OCI-LY1 (cell line): ENCODE results near the gene ARHGAP8.
"Not testable (repeated sequence)": the region's sequence is repeated elsewhere in the genome, so short reads cannot be mapped to it uniquely, and the experiment has no call there.

Source experiments
- H2AFZ ChIP-seq: fragments of 200-600 bp; sonication (generic), shearing (Covaris generic); 2 replicates; pipeline ENCODE4 v1.6.0; 2014; ENCODE audit warnings: antibody characterized with exemption, mild to moderate bottlenecking, low read length
- H3F3A ChIP-seq: fragments of 200-600 bp; sonication (generic), shearing (Covaris generic); 2 replicates; pipeline ENCODE4 v1.6.0; 2014; ENCODE audit warnings: mild to moderate bottlenecking, antibody characterized with exemption, low read length, moderate library complexity; ENCODE audit not compliant: insufficient read depth
- H3K27ac ChIP-seq: fragments of 200-600 bp; sonication (generic); 2 replicates; pipeline ENCODE4 v1.5.1; 2014; ENCODE audit warnings: low read length, mixed run types, mild to moderate bottlenecking, low read depth; ENCODE audit not compliant: poor library complexity, severe bottlenecking
- H3K27me3 ChIP-seq: fragments of 200-600 bp; sonication (generic); 2 replicates; pipeline ENCODE4 v1.6.0; 2014; ENCODE audit warnings: antibody characterized with exemption, mild to moderate bottlenecking, low read length, moderate library complexity; ENCODE audit not compliant: insufficient read depth
- H3K36me3 ChIP-seq: fragments of 200-600 bp; sonication (generic); 2 replicates; pipeline ENCODE4 v1.6.1; 2014; ENCODE audit warnings: mild to moderate bottlenecking, antibody characterized with exemption, low read length, moderate library complexity, mixed read lengths; ENCODE audit not compliant: insufficient read depth
- H3K4me1 ChIP-seq: fragments of 200-600 bp; sonication (generic); 2 replicates; pipeline ENCODE4 v1.5.1; 2014; ENCODE audit warnings: mild to moderate bottlenecking, low read length, moderate library complexity; ENCODE audit not compliant: insufficient read depth, severe bottlenecking
- H3K4me2 ChIP-seq: fragments of 200-600 bp; sonication (generic), shearing (Covaris generic); 2 replicates; pipeline ENCODE4 v1.6.1; 2014; ENCODE audit warnings: low read length
- H3K4me3 ChIP-seq: fragments of 200-600 bp; sonication (generic); 2 replicates; pipeline ENCODE4 v1.5.1; 2014; ENCODE audit warnings: low read length, low read depth, mild to moderate bottlenecking, mixed read lengths; ENCODE audit not compliant: poor library complexity, severe bottlenecking
- H3K79me2 ChIP-seq: fragments of 200-600 bp; shearing (Covaris generic); 2 replicates; pipeline ENCODE4 v1.6.1; 2016; ENCODE audit warnings: mixed run types, low read length, mixed read lengths; ENCODE audit not compliant: insufficient read depth
- H3K9ac ChIP-seq: fragments of 200-600 bp; sonication (generic), shearing (Covaris generic); 2 replicates; pipeline ENCODE4 v1.6.1; 2014; ENCODE audit warnings: mild to moderate bottlenecking, low read length, mixed read lengths
- H3K9me2 ChIP-seq: fragments of 200-600 bp; sonication (generic), shearing (Covaris generic); 2 replicates; pipeline ENCODE4 v1.6.1; 2014; ENCODE audit warnings: low read depth, mild to moderate bottlenecking, low read length, mixed read lengths
- H3K9me3 ChIP-seq: fragments of 200-600 bp; shearing (Covaris generic); 2 replicates; pipeline ENCODE4 v1.6.1; 2014; ENCODE audit warnings: low read length, mixed read lengths
- H4K20me1 ChIP-seq: fragments of 200-600 bp; sonication (generic), shearing (Covaris generic); 2 replicates; pipeline ENCODE4 v1.6.0; 2016; ENCODE audit warnings: mild to moderate bottlenecking, low read length; ENCODE audit not compliant: insufficient read depth
- CTCF ChIP-seq: fragments of 200-600 bp; sonication (generic), shearing (Covaris generic); IDR thresholded peaks from 2 replicates; pipeline ENCODE4 v1.5.1; 2017; ENCODE audit warnings: mild to moderate bottlenecking, antibody characterized with exemption, low read length, moderate library complexity, mixed read lengths
- EZH2 ChIP-seq: fragments of 200-600 bp; sonication (generic), shearing (Covaris generic); IDR thresholded peaks from 2 replicates; pipeline ENCODE4 v1.8.0; 2017; ENCODE audit warnings: borderline replicate concordance, mixed run types, mild to moderate bottlenecking, antibody characterized with exemption, low read length, moderate library complexity, mixed read lengths

The ARHGAP8 gene

DNA sequence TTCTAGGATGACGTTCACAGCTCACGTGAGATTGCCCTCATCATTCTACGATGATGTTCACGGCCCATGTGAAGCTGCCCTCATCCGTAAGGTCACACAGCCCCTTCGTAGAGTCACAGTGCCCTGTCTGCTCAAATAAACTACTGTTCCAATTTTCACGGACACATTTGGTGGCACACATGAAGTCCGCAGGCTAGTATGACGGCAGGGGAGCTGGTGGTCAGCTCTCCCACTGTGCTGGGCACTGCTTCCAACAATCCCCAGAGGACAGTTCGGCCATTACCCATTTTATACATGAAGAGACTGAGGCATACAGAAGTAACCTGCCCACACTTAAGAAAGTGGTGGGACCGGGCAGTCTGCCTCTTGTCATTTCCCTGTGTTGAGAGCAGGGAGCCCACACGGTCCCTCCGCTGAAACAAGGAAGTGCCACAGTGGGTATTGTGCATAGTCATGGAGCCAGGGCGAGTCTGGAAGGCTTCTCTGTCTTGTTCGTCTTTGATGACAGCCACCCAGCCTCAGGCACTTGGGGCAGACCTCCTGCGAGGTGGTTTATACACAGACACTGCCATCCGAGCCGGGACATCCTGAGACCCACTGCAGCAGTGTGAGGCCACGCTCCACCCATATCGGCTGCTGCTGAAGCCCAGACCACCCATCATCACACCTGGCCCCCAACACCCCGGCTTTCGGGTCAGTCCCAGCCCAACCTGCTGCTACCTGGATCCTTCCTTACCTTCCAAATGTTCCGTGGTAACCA, 143.1 kb downstream of the ARHGAP8 start:
- H3K79me2 ChIP-seq, result no peaks in the 10 kb centered on the region
- H2AFZ ChIP-seq, result no peak overlapping the region
- H3K4me2 ChIP-seq, result no peak overlapping the region
- H3F3A ChIP-seq, result no peaks in the 10 kb centered on the region
- no peaks in the 10 kb centered on the region for H3K4me1 ChIP-seq
- TF ChIP-seq EZH2, result no peak
- no peak for TF ChIP-seq CTCF
- no peak overlapping the region for H3K4me3 ChIP-seq
- H3K36me3 ChIP-seq, result no peaks in the 10 kb centered on the region
- no peaks in the 10 kb centered on the region for H3K27me3 ChIP-seq
- no peak overlapping the region for H3K27ac ChIP-seq
- no peaks in the 10 kb centered on the region for H3K9me3 ChIP-seq
- H3K9me2 ChIP-seq, result no peaks in the 10 kb centered on the region
- no peak overlapping the region for H3K9ac ChIP-seq
- no peaks in the 10 kb centered on the region for H4K20me1 ChIP-seq

- Histone ChIP-seq H3K27ac (no peak overlapping the region), H3K27me3 (peaks cover 3% of the 10 kb centered on the region; the same call in 1 of the 2 replicates), H4K20me1 (no peaks in the 10 kb centered on the region), H3K9ac (no peak overlapping the region), H3K4me3 (no peak overlapping the region), H3K4me1 (no peaks in the 10 kb centered on the region), H3K9me3 (peaks cover 4% of the 10 kb centered on the region; the same call in 1 of the 2 replicates), H3K36me3 (no peaks in the 10 kb centered on the region), H3K79me2 (no peaks in the 10 kb centered on the region), H3F3A (no peaks in the 10 kb centered on the region), H3K9me2 (no peaks in the 10 kb centered on the region), H3K4me2 (no peak overlapping the region), H2AFZ (no peak overlapping the region)
- TF ChIP-seq EZH2 (no peak), CTCF (no peak)
Measured at GRCh38 chr22:44898236-44898635, 145.9 kb downstream of the ARHGAP8 start.

DNA sequence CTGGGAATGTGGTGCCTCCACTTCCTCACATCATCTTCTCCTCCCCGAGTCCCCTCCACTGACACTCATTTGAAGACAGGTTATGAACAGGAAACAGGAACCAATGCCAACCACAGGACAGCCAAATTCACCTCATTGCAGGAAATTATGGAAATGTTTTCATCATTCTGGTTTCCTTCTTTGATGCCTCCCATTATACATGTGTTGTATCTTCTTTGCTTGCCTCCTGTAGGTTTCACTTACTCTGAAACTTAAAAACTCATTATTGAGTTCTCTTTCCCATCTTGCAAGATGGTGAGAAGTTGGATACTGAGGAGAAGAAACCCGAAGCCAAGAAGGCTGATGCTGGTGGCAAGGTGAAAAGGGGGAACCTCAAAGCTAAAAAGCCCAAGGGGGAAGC, 148.9 kb downstream of the ARHGAP8 start:
- H3F3A ChIP-seq, result no peaks in the 10 kb centered on the region

GRCh38 chr22:44903164-44903563, 150.8 kb downstream of the ARHGAP8 start:
- H2AFZ ChIP-seq, H3K9me3 ChIP-seq, H3K27me3 ChIP-seq, H3K4me1 ChIP-seq, H3K79me2 ChIP-seq, H3K36me3 ChIP-seq, H4K20me1 ChIP-seq, H3K9ac ChIP-seq, H3F3A ChIP-seq, H3K4me2 ChIP-seq, H3K4me3 ChIP-seq, H3K27ac ChIP-seq, H3K9me2 ChIP-seq: not testable (repeated sequence)

More for the DNA sequence above, 148.9 kb downstream of the ARHGAP8 start:
- Histone ChIP-seq H2AFZ (no peak overlapping the region), H3K4me3 (no peak overlapping the region), H3K27me3 (peaks cover 3% of the 10 kb centered on the region; the same call in 1 of the 2 replicates), H3K27ac (no peak overlapping the region), H3K4me1 (no peaks in the 10 kb centered on the region), H3K9me3 (peaks cover 4% of the 10 kb centered on the region; the same call in 1 of the 2 replicates), H3K79me2 (no peaks in the 10 kb centered on the region), H4K20me1 (no peaks in the 10 kb centered on the region), H3K9me2 (no peaks in the 10 kb centered on the region), H3K9ac (no peak overlapping the region), H3K36me3 (no peaks in the 10 kb centered on the region), H3K4me2 (no peak overlapping the region)
- TF ChIP-seq CTCF (no peak), EZH2 (no peak)

GRCh38 chr22:44904492-44905152, 152.2 kb downstream of the ARHGAP8 start:
- H3K9me2 ChIP-seq, H3K4me1 ChIP-seq, H3K9me3 ChIP-seq, H3K4me2 ChIP-seq, H4K20me1 ChIP-seq, H3K9ac ChIP-seq, H3K36me3 ChIP-seq, H3K27me3 ChIP-seq, H3F3A ChIP-seq, H3K4me3 ChIP-seq, H3K27ac ChIP-seq, H2AFZ ChIP-seq, H3K79me2 ChIP-seq: not testable (repeated sequence)
